Measurements from ENCODE around the gene GPANK1.
"Not testable (repeated sequence)": the region's sequence is repeated elsewhere in the genome, so short reads cannot be mapped to it uniquely, and the experiment has no call there.

The GPANK1 gene

GRCh38 chr6:31664790-31665500 is at the start of gene GPANK1:
Gene GPANK1, minus strand, starts transcription at chr6:31664997. Its CDS starts 519 bp downstream, at chr6:31664478.
- peak; percentile 74 for DNase-seq

- peak; percentile 65 for DNase-seq
Observed at GRCh38 chr6:31713991-31714684, 49.3 kb upstream of the GPANK1 start.

GRCh38 chr6:31713465-31713864 is 48.7 kb upstream of the GPANK1 start:
- no peak for DNase-seq

GRCh38 chr6:31712296-31712695 is 47.5 kb upstream of the GPANK1 start:
- DNase-seq, result no peak

- DNase-seq, result no peak
Observed at GRCh38 chr6:31711233-31711632, 46.4 kb upstream of the GPANK1 start.

- DNase-seq, result no peak
Observed at GRCh38 chr6:31710523-31711219, 45.9 kb upstream of the GPANK1 start.

- not testable (repeated sequence) for DNase-seq
Observed at GRCh38 chr6:31709157-31709556, 44.4 kb upstream of the GPANK1 start.

GRCh38 chr6:31708224-31708623 is 43.4 kb upstream of the GPANK1 start:
- DNase-seq, result no peak

GRCh38 chr6:31707701-31708100 is 42.9 kb upstream of the GPANK1 start:
- DNase-seq, result no peak

- DNase-seq, result no peak
Observed at GRCh38 chr6:31706599-31706998, 41.8 kb upstream of the GPANK1 start, which contains the start of gene LY6G6F. Gene LY6G6F, plus strand, starts transcription at chr6:31706866. Its CDS starts 41 bp downstream, at chr6:31706907.

GRCh38 chr6:31705931-31706330 is 41.1 kb upstream of the GPANK1 start:
- no peak for DNase-seq

GRCh38 chr6:31702819-31703716 is 38.3 kb upstream of the GPANK1 start, which contains the start of gene ABHD16A:
Gene ABHD16A, minus strand, starts transcription at chr6:31703324. Its CDS starts 43 bp downstream, at chr6:31703281.
- peak; percentile 78 for DNase-seq

- no peak for DNase-seq
Observed at GRCh38 chr6:31702405-31702818, 37.6 kb upstream of the GPANK1 start.

GRCh38 chr6:31701666-31702404 is 37.0 kb upstream of the GPANK1 start:
- no peak for DNase-seq

- no peak for DNase-seq
Observed at GRCh38 chr6:31700740-31701401, 36.1 kb upstream of the GPANK1 start.

GRCh38 chr6:31697555-31697954 is 32.8 kb upstream of the GPANK1 start:
- DNase-seq, result no peak

GRCh38 chr6:31693535-31693934 is 28.7 kb upstream of the GPANK1 start:
- DNase-seq, result no peak

- DNase-seq, result no peak
Observed at GRCh38 chr6:31692886-31693285, 28.1 kb upstream of the GPANK1 start.

GRCh38 chr6:31692353-31692752 is 27.6 kb upstream of the GPANK1 start:
- no peak for DNase-seq

- DNase-seq, result no peak
Observed at GRCh38 chr6:31691564-31692108, 26.8 kb upstream of the GPANK1 start.

- no peak for DNase-seq
Observed at GRCh38 chr6:31691078-31691463, 26.3 kb upstream of the GPANK1 start.

Measured in NCI-H1417 treated with DMSO at 0.1 percent for 48 hours (cell line).